Activated CD8-positive, alpha-beta T cell treated with anti-CD3 and anti-CD28 coated beads, Interleukin-2, amount 10 ng/mL, durations not matched to agents 7 days and 5 days (primary cell): ENCODE results near the gene PACC1. TPM values are rescaled to one million over a fixed set of nuclear protein-coding genes. Genes with fewer than 3 reads are reported as not detected.

Experiments
- ATAC-seq: fragments of 150-1000 bp; cut with Tn5 transposase; one replicate; pipeline ENCODE4 v1.10.0; 2021; ENCODE audit warnings: moderate library complexity
- CTCF ChIA-PET: fragments of 350-600 bp; sonication (Branson Sonifier 250); formaldehyde crosslinking; loops from one replicate; lab custom pipeline; 2021; ENCODE audit warnings: antibody characterized with exemption; lab: Charles Lee
- POLR2A ChIA-PET: fragments of 350-600 bp; sonication (Branson Sonifier 250); formaldehyde crosslinking; loops from one replicate; lab custom pipeline; 2021; ENCODE audit warnings: antibody characterized with exemption; lab: Charles Lee
- DNase-seq: peaks from one replicate; pipeline ENCODE4 v3.0.0-alpha.2; 2020
- H3K27ac Mint-ChIP-seq: one replicate; pipeline ENCODE4 v1.8.0; 2021; ENCODE audit warnings: mild to moderate bottlenecking, mixed read lengths
- H3K27me3 Mint-ChIP-seq: one replicate; pipeline ENCODE4 v1.8.0; 2021; ENCODE audit warnings: low read depth, mixed read lengths
- H3K36me3 Mint-ChIP-seq: one replicate; pipeline ENCODE4 v1.8.0; 2021; ENCODE audit warnings: low read depth, mixed read lengths
- H3K4me1 Mint-ChIP-seq: one replicate; pipeline ENCODE4 v1.8.0; 2021; ENCODE audit warnings: low read depth, mixed read lengths
- H3K4me3 Mint-ChIP-seq: one replicate; pipeline ENCODE4 v1.8.0; 2021; ENCODE audit warnings: mild to moderate bottlenecking, mixed read lengths
- H3K9me3 Mint-ChIP-seq: one replicate; pipeline ENCODE4 v1.8.0; 2022; ENCODE audit warnings: mixed read lengths; ENCODE audit not compliant: insufficient read depth
- total RNA-seq, 2 experiments: library from RNA; stranded (reverse); gene quantifications; one replicate each; pipeline ENCODE4 v1.2.3, GENCODE V29; 2021

PACC1 gene
- total RNA-seq, 2 experiments from 2014 or later, result 10.0 to 13.2 TPM

GRCh38 chr1:212355230-212355969 is 59.3 kb downstream of the PACC1 start:
- Mint-ChIP-seq H3K27ac (no peak overlapping the region), H3K36me3 (peaks cover 48% of the 10 kb centered on the region), H3K27me3 (no peaks in the 10 kb centered on the region), H3K4me3 (no peak overlapping the region), H3K4me1 (peaks cover 14% of the 10 kb centered on the region), H3K9me3 (no peaks in the 10 kb centered on the region)
- DNase-seq (no peak), ATAC-seq (no peak)
- ChIA-PET CTCF (interaction anchor here (0.6 to 1.8 kb wide), 6 partner anchors 13 to 674 kb away, joined by 3 to 12 read pairs (median 3); no protein-coding TSS in a partner anchor), POLR2A (no interaction called here)

- no peak for ATAC-seq
- no peak overlapping the region for H3K27ac Mint-ChIP-seq
- no peak overlapping the region for H3K4me3 Mint-ChIP-seq
These were observed 60.2 kb downstream of the PACC1 start for GRCh38 chr1:212354464-212354863.

DNA sequence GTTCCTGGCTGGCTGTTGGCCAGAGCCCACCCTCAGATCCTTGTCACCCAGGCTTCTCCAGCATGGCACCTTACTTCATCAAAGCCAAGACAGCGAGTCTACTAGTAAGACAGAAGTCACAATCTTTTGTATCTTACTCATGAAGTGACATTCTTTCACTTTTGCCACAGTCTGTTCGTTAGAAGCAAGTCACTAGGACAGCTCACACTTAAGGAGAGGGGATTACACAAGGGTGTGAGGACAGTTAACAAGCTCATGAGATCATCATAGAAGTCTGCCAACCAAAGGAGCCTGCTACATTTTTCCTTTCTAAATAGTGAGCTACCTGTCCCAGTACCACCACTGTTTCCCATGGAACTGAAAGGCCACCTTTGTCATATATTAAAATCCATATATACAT is 61.5 kb downstream of the PACC1 start:
- POLR2A ChIA-PET, result interaction anchor here (0.7 kb wide), 1 partner anchor 672 kb away, joined by 3 read pairs; no protein-coding TSS in a partner anchor
- Mint-ChIP-seq H3K27me3 (no peaks in the 10 kb centered on the region), H3K36me3 (peaks cover 37% of the 10 kb centered on the region)

More at GRCh38 chr1:212354464-212354863, 60.2 kb downstream of the PACC1 start:
- Mint-ChIP-seq H3K4me1 (peaks cover 5% of the 10 kb centered on the region), H3K27me3 (no peaks in the 10 kb centered on the region), H3K9me3 (no peaks in the 10 kb centered on the region), H3K36me3 (peaks cover 44% of the 10 kb centered on the region)
- DNase-seq, result no peak
- POLR2A ChIA-PET, result no interaction called here
- CTCF ChIA-PET, result no interaction called here

DNA sequence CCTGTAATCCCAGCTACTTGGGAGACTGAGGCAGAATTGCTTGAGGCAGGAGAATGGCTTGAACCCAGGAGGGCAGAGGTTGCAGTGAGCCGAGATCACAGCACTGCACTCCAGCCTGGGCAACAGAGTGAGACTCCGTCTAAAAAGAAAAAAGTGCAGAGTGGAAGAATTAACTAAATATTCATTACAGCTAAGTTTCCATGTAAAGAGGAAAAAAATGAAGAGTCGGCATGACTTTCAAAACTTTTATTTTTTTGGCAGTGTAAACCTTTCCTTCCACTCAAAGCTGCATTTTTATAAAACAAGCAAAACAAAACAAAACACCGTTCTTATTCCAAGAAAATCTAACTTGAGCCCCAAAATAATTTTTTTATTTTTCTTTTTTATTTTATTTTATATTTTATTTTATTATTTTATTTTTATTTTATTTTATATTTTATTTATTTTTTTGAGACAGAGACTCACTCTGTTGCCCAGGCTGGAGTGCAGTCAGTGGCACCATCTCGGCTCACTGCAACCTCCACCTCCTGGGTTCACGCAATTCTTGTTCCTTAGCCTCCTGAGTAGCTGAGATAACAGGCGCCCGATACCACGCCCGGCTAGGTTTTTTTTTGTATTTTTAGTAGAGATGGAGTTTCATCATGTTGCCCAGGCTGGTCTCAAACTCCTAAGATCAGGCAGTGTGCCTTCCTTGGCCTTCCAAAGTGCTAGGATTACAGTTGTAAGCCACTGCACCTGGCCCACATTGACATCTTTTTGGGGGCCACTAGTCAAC is 62.9 kb downstream of the PACC1 start:
- H3K9me3 Mint-ChIP-seq, result no peaks in the 10 kb centered on the region
- H3K4me1 Mint-ChIP-seq, result no peaks in the 10 kb centered on the region
- H3K27ac Mint-ChIP-seq, result no peak overlapping the region
- ATAC-seq, result no peak
- CTCF ChIA-PET, result interaction anchor here (0.7 to 1.6 kb wide), 4 partner anchors 38 to 671 kb away, joined by 3 to 6 read pairs (median 3); no protein-coding TSS in a partner anchor
- no peak overlapping the region for H3K4me3 Mint-ChIP-seq
- no peaks in the 10 kb centered on the region for H3K27me3 Mint-ChIP-seq
- DNase-seq, result no peak
- POLR2A ChIA-PET, result no interaction called here
- peaks cover 36% of the 10 kb centered on the region for H3K36me3 Mint-ChIP-seq

More for the DNA sequence above, 61.5 kb downstream of the PACC1 start:
- ATAC-seq (no peak), DNase-seq (no peak)
- H3K27ac Mint-ChIP-seq, result no peak overlapping the region
- no peaks in the 10 kb centered on the region for H3K4me1 Mint-ChIP-seq
- H3K9me3 Mint-ChIP-seq, result no peaks in the 10 kb centered on the region
- CTCF ChIA-PET, result interaction anchor here (1.6 kb wide), 1 partner anchor 102 kb away, joined by 6 read pairs; no protein-coding TSS in a partner anchor
- no peak overlapping the region for H3K4me3 Mint-ChIP-seq

- no peaks in the 10 kb centered on the region for H3K27me3 Mint-ChIP-seq
- DNase-seq (no peak), ATAC-seq (no peak)
- ChIA-PET CTCF (interaction anchor here (1.5 to 1.7 kb wide), 2 partner anchors 22 to 109 kb away, joined by 3 to 4 read pairs; no protein-coding TSS in a partner anchor), POLR2A (no interaction called here)
- H3K4me3 Mint-ChIP-seq, result no peak overlapping the region
- H3K9me3 Mint-ChIP-seq, result no peaks in the 10 kb centered on the region
- peaks cover 36% of the 10 kb centered on the region for H3K36me3 Mint-ChIP-seq
- H3K4me1 Mint-ChIP-seq, result no peaks in the 10 kb centered on the region
- no peak overlapping the region for H3K27ac Mint-ChIP-seq
These were observed 68.1 kb downstream of the PACC1 start for GRCh38 chr1:212346601-212347000.

GRCh38 chr1:212344905-212345304 is 69.8 kb downstream of the PACC1 start:
- Mint-ChIP-seq H3K27me3 (no peaks in the 10 kb centered on the region), H3K36me3 (peaks cover 35% of the 10 kb centered on the region), H3K27ac (no peak overlapping the region), H3K4me3 (no peak overlapping the region), H3K4me1 (no peaks in the 10 kb centered on the region), H3K9me3 (no peaks in the 10 kb centered on the region)
- no peak for DNase-seq
- CTCF ChIA-PET, result interaction anchor here (1.0 to 3.0 kb wide), 3 partner anchors 111 to 310 kb away, joined by 3 to 11 read pairs (median 6); no protein-coding TSS in a partner anchor
- POLR2A ChIA-PET, result no interaction called here
- ATAC-seq, result no peak

DNA sequence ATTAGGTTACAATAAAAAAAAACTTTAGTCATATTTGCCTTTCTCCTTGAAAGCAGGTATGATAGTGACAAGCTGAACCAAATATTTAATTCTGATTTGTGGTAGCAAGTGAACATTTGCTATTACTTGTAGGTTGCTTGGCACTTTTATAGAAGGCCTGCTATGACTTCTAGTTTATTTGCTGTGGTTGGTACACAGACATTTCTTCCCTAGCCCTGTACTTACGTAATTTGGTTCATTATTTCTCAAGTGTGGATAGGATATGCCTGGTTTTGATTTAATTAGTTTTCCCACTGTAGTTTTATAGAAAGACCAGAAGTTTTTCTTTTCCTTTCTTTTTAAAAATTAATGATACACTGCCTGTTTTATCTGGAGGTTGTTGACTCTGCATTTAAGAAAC is 73.6 kb downstream of the PACC1 start:
- Mint-ChIP-seq H3K27ac (no peak overlapping the region), H3K4me3 (no peak overlapping the region), H3K4me1 (no peaks in the 10 kb centered on the region), H3K9me3 (no peaks in the 10 kb centered on the region), H3K36me3 (peaks cover 29% of the 10 kb centered on the region), H3K27me3 (no peaks in the 10 kb centered on the region)
- POLR2A ChIA-PET, result no interaction called here
- CTCF ChIA-PET, result interaction anchor here (1.0 to 1.2 kb wide), 2 partner anchors 115 to 661 kb away, joined by 4 to 5 read pairs; no protein-coding TSS in a partner anchor
- no peak for DNase-seq
- ATAC-seq, result no peak

GRCh38 chr1:212329105-212329504 is 85.6 kb downstream of the PACC1 start:
- ChIA-PET POLR2A (no interaction called here), CTCF (interaction anchor here (1.0 kb wide), 1 partner anchor 27 kb away, joined by 3 read pairs; no protein-coding TSS in a partner anchor)
- Mint-ChIP-seq H3K9me3 (no peaks in the 10 kb centered on the region), H3K27ac (no peak overlapping the region), H3K4me3 (no peak overlapping the region), H3K36me3 (peaks cover 27% of the 10 kb centered on the region), H3K27me3 (no peaks in the 10 kb centered on the region), H3K4me1 (no peaks in the 10 kb centered on the region)
- DNase-seq, result no peak
- ATAC-seq, result no peak

DNA sequence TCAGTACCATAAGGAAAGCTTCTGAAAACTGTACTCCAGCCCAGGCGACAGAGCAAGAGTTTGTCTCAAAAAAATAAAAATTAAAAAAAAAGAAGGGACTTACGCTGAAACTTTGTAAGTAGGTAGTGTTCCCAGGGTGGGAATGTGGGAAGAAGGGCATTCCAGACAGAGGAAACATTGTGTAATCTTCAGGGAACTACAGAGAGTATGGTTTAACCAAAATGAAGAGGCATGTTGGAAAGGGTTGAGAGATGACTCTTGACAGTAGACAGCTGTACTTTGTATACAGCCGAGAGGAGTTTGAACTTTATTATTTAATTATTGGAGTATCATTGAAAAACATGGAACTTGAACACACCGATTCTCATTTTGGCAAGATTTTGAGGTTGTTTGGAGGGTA is 86.4 kb downstream of the PACC1 start:
- ATAC-seq (no peak), DNase-seq (no peak)
- Mint-ChIP-seq H3K4me3 (no peak overlapping the region), H3K4me1 (peaks cover under 1% of the 10 kb centered on the region), H3K27me3 (no peaks in the 10 kb centered on the region), H3K36me3 (peaks cover 21% of the 10 kb centered on the region), H3K9me3 (no peaks in the 10 kb centered on the region), H3K27ac (no peak overlapping the region)
- POLR2A ChIA-PET, result no interaction called here
- CTCF ChIA-PET, result interaction anchor here (1.0 kb wide), 1 partner anchor 26 kb away, joined by 3 read pairs; no protein-coding TSS in a partner anchor

GRCh38 chr1:212326541-212326940 is 88.1 kb downstream of the PACC1 start:
- Mint-ChIP-seq H3K27me3 (no peaks in the 10 kb centered on the region), H3K4me1 (peaks cover 5% of the 10 kb centered on the region), H3K36me3 (peaks cover 14% of the 10 kb centered on the region), H3K4me3 (no peak overlapping the region), H3K27ac (no peak overlapping the region), H3K9me3 (no peaks in the 10 kb centered on the region)
- ChIA-PET CTCF (interaction anchor here (0.9 kb wide), 1 partner anchor 10 kb away, joined by 3 read pairs; no protein-coding TSS in a partner anchor), POLR2A (no interaction called here)
- DNase-seq (no peak), ATAC-seq (no peak)

- Mint-ChIP-seq H3K27ac (no peak overlapping the region), H3K4me3 (no peak overlapping the region), H3K27me3 (no peaks in the 10 kb centered on the region), H3K4me1 (peaks cover 5% of the 10 kb centered on the region), H3K36me3 (peaks cover 12% of the 10 kb centered on the region), H3K9me3 (no peaks in the 10 kb centered on the region)
- no peak for DNase-seq
- ChIA-PET CTCF (interaction anchor here (0.7 kb wide), 1 partner anchor 252 kb away, joined by 3 read pairs; no protein-coding TSS in a partner anchor), POLR2A (no interaction called here)
- no peak for ATAC-seq
These were observed 91.6 kb downstream of the PACC1 start for GRCh38 chr1:212323066-212323465.
